CD4-positive, alpha-beta T cell treated with Interleukin-15 for 1 hour (primary cell): ENCODE data around the gene C18orf32.
"Not testable (repeated sequence)": the region's sequence is repeated elsewhere in the genome, so short reads cannot be mapped to it uniquely, and the experiment has no call there.

ENCODE experiments used
- DNase-seq: peaks from one replicate; pipeline ENCODE4 v3.0.0-alpha.2; 2020

C18orf32 gene

DNA sequence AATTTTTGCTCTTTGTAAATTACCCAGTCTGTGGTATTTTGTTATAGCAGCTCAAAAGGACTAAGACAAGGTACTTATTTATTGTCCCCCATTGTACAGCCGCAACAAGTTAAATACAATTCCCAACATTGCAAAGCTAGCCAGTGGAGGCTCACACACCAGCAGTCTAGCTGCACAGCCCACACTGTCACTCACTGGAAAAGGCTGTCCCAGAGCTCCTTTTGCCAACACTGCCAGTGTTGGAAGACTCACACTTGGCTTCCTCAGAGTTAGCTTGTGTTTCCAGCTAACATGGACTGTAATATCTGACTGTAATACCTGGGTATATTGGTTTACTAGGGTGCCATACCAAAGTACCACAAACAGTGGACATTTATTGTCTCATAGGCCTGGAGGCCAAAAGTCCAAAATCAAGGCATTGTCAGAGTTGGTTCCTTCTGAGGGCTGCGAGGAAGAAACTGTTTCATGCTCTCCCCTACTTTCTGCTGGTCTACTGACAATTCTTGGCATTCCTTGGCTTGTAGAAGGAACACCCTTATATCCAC lies 19.9 kb downstream of the C18orf32 start:
- no peak for DNase-seq

DNA sequence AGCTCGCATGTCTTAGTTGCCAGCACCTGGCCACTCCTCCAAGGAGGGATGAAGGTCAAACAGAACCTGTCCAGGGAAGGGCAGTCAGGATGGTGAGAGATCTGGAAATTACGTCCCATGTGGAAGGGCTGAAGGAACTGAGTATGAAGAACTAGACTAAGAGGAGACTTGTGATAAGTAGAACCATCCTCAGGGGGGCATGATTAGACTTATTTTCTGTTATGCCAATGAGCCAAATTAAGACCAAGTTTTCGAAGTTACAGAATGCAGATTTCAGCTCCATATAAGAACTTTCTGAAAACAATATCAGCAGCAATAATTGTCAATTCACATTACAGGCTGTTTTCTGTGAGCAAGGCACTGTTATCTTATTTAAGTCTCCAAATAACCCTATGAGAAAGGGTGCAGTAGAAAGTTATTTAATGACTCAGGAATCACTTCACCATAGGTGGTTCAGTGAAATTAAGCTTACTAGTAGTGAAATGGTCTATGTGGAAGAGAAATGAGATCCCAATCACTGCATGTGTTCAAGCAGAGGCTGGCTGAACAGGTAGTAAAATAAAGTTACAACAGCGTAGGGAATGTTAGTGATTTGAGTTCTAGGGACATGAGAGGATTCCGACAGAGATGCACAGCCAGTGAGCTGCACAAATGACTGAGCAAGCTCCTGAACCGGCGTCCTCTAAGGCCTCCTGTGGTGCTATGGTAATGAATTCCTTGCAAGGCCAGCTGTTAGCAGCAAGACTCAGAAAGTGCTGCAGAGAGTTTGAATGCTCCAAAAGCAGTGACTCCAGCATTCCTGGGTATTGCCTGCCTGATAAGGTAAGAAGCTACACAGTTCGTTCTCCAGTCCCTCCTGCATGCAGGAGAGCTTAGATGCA lies 22.1 kb downstream of the C18orf32 start:
- no peak for DNase-seq

DNA sequence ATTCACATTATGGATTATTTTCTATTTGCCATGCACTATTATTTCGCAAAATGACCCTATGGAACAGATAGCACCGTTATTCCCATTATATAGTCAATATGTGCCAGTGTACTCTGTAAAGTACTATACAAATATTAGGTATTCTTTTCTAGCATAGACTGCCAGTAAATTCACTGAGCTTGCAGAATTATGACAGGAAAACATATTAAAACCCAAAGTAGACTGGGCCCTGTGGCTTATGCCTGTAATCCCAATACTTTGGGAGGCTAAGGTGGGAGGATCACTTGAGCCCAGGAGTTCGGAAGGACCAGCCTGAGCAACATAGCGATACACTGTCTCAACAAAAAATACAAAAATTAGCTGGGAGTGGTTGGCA lies 25.4 kb downstream of the C18orf32 start:
- DNase-seq: no peak

DNA sequence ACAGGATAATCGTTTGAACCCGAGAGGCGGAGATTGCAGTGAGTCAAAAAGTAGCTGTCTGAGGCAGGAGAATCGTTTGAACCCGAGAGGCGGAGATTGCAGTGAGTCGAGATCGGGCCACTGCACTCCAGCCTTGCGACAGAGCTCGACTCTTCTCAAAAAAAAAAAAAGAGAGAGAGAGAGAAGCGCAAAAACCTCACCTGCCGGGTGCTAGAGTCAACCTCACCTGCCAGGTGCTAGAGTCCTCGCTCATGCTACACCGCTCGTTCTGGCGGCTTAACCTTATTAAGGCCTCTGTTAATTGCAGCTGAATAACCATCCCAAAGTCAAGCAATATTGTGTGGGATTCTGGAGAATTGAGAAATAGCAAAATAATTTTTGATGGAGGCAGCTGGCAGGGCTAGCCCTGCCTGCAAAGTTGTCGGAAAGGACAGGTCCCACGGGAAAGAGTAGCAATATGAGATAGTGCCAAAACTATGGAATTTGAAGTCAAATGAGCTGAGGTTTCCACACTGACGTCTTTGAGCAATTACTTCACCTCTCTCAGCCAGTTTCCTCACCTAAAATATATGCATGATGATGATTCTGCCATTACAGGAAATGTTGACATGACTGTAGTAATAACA lies 25.9 kb downstream of the C18orf32 start:
- no peak for DNase-seq

DNA sequence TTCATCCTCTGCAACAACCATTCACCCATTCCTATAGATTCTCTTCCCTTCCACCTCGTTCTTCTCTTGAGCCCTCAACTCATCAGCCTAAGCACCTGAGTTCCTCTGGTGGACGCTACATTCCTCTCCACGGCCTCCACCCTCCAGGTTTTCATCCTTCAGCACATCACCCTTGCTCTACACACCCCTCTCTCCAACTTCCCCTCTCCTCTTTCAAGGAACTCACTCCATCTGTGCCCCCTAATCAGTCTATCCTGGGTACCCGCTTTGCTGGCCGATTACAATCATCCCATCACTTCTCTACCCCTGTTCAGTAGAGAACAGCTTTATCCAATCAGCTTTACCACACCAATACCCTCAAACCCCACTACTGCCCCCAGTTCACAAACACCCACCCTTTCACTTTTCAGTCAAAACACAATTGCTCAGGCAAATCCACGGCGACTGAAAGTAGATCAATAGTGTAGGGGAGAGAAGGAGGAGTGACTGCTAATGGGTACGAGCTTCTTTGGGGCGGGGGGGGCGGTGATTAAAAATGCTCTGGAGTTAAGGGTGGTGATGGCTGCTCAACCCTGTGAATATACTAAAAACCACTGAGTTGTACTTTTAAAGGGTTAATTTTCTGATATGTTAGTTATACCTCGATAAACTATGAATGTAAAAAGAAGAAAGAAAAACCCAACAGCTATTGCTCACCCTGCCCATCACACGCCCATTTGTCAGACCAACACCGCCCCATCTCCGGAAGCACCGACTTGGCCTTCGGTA lies 27.4 kb downstream of the C18orf32 start:
- peak; percentile 28 for DNase-seq

DNA sequence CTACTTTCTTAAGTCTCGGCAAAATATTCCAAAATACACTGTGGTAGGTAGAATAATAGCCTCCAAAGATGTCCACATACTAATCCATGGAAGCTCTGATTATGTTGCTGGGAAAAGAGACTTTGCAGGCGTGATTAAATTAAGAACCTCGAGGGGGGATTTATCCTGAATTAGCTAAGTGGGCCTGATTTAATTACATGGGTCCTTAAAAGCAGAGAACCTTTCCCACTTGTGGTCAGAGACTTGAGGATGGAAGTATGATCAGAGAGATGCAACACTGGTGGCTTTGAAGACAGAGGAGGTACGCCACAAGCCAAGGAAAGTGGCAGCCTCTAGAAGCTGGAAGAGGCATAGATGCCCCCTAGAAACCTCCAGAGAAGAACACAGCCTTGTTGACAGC lies 29.4 kb downstream of the C18orf32 start:
- DNase-seq: no peak

DNA sequence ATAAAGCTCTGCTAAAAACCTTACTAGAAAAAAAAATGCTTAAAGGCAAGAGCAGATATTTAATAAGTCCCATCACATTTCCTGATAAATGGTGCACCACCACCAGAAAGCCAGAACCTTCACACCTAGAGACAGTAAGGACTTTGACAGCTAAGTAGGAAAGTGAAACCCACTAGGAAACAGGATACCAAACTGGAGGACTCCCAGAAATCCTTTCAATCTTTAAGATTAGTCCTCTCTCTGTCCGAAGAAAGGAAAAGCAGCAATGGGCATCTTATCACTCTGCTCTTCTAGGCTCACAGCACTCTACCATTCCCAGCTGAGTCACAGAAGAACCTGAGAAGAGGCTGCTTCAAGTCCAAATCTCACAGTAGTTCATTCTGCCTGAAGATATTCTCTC lies 30.2 kb downstream of the C18orf32 start:
- DNase-seq: no peak

DNA sequence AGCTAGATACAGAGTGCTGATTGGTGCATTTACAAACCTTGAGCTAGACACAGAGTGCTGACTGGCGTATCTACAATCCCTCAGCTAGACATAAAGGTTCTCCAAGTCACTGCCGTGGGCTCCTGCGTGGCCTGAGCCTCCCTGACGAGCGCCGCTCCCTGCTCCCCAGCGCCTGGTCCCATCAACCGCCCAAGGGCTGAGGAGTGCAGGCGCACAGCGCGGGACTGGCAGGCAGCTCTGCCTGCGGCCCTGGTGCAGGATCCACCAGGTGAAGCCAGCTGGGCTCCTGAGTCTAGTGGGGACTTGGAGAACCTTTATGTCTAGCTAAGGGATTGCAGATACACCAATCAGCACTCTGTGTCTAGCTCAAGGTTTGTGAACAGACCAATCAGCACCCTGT lies 34.5 kb downstream of the C18orf32 start:
- DNase-seq: not testable (repeated sequence)

DNA sequence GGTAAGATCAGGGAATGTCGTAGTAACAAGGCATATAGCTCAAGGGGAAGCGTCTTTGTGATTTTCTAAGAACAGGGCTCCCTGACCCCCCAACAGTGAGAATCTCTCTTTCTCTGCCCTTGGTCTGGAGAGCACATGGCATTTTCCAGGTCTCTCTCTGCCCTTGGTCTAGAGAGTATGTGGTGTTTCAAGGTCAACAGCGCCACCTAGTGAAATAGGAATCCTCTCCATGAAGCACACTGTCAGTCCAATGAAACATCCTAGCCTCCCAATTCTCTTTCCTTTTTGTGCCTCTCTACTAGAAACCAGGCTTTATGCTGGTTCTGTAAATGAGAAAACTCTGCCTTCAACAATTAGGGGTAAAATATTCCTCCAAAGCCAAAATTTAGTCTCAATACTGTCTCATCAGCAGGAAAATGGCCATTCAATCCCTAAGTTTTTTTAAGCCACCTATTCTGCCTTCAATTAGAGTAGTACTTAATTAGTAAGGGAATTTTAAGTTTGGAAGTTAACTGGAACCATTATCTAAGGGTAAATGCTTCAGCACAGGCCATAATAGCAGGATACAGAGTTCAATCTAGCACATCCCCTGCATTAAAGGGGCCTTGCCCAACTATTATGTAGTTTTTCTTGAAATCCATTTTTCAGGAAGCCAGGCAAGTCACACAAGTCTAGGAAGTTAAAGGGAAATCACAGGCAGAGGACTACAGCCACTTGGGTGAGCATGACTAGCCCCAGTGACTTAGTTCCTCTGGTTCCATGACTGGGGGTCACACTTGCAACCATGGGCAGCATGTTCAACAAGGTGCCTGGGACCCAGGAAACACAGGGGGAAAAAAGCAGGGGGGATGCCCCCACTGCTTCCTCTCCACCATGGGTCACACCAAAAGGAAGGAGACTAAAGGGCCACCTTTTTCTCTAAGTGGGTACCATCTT lies 39.0 kb downstream of the C18orf32 start:
- DNase-seq: peak; percentile 36

DNA sequence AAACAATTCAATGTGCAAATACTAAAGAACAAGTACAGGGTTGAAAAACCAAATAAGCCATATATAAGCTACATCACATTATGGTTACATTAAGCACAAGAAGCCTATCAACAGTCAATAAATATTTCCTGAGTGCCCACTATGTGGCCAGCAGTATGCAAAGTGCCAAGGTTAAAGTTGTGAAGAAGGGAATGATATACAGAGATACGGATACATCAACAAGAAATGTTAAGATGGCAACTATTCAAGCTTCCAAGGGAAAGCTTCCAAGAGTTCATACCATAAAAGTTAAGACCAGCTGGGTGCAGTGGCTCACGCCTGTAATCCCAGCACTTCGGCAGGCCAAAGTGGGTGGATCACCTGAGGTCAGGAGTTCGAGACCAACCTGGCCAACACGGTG lies 40.6 kb downstream of the C18orf32 start:
- no peak for DNase-seq

DNA sequence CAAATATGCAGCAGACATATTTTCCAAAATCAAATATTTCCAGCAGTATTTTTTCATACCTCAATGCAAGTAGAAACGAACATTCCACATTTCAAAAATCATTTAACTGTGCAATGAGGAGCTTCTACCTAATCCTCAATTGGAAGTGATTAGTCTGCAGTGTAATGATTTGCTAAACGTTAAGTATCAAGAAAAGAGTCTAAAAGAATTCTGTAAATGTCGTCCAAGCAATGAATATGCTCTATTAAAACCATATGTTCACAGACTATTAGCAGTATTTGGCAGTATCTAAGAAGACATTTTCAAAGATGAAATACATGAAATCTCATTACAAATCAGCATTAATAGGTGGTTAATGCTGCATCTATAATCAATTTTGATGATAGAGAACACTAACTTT lies 42.5 kb downstream of the C18orf32 start:
- no peak for DNase-seq

DNA sequence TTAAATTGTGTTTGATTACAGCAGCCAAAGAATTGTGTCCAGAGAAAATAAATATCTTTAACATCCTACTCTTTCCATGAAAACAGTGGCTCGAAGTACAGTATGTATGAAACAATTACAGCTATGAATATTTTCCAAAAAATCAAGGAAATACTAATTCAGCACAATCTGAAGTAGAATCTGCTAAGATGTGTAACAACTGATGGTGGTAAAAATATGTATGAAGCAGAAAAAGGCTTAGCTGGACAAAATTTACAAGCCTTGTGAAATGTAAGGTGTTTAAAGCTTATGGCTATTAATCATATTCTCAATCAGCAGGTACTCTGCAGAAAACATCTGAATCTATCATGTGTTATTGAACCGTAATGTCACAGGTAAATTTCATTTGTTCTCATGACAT lies 43.2 kb downstream of the C18orf32 start:
- DNase-seq: no peak

DNA sequence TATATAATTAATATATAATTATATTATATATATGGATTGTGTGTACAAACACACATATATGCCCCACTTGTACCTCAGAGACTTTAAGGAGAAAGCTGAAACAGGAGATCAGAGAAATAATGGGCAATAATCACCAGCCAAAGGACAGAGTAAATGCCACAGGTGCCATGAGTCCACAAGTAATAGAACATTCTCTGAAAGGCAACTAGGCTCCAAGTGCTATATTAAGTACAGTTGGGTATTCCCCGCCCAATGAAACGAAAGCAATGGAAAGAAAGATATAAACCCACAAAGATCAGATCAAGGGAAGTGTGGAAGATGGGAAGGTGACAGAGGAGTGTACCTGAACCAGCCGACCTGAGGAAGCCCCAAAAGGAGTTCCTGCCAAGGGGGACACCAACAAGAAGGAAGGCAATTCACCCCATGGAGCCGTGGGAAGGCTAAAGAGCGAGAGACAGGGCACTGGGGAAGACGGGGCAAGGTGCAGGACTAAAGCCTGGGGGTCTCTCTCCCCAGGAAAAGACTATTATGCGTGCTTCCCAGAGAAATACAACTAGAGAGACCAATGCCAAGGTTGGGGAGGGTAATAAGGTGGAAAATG lies 45.6 kb downstream of the C18orf32 start:
- no peak for DNase-seq

DNA sequence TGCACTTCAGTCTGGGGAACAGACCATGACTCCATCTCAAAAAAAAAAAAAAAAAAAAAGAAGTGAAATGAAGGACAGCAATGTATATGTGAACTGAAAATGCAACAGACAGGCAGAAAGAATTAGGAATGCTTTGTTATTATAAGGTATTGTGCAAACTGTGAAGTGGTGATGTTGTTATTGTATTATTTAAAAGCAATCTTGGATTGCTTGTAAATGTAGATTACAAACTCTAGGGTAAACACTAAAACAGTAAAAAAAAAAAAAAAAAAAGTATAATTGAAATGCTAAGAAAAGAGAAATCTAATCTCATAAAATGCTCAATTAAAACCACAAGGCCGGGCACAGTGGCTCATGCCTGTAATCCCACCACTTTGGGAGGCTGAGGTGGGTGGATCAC lies 51.9 kb downstream of the C18orf32 start:
- DNase-seq: no peak

DNA sequence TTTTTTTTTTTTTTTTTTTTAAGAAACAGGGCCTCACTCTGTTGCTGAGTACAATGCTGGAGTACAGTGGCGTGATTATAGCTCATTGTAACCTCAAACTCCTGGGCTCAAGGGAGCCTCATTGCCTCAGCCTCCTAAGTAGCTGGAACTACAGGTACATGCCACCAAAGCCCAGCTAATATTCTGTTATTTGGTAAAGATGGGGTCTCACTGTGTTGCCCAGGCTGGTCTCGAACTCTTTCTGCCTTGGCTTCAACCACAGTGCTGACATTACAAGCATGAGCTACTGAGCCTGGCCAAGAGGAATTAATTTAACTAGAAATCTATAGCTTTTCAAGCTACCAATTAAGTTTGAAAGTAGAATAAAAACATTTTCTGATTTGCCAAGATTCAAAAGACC lies 54.4 kb downstream of the C18orf32 start:
- DNase-seq: no peak

DNA sequence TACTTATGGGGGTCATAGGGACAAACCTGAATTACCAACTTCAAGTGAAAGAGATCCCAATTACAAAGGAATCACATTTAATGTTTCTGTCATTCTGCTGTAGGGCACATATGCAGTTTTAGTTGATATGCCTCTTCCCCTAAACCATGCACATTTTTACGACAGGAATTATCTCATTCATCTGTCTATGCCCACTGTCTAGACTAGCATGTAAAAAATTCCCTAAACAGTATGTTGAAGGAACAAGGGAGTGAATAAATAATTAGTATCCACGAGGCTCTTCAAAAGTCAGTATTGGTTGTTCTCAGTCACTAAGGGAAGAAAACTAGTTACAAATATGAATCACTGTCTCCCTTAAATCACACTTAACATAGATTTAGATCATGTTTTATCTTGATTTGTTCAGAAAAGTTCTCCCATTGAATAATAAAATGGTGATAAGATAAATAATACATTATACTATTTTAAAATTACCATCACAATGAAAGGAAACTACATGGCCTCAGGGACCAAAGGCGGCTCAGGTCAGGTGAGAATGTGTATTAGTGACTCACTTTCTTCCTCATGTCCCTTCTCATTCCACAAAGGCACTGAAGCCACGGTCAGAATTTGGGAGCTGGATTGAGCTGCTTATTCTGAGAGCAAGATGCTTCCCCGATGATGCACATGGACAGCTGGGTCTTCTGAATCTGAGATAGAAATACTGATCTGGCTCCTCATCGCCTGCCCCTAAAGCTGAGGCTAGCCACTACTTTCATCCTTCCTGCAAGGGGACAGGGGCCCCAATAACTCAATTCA lies 55.7 kb downstream of the C18orf32 start:
- no peak for DNase-seq
